IPS-NIHi11 (cell line): ENCODE results near the gene APLNR.
A peak's percentile ranks its signal among the peaks of the same experiment; 100 is the strongest.

Experiments
- DNase-seq: peaks from one replicate; pipeline ENCODE4 v3.0.0; 2012; ENCODE audit warnings: mixed read lengths, low spot score

The APLNR gene

GRCh38 chr11:57217053-57217452 lies 20.0 kb downstream of the APLNR start:
- DNase-seq, result no peak

- no peak for DNase-seq
These were observed 20.6 kb downstream of the APLNR start for GRCh38 chr11:57216463-57216862.

GRCh38 chr11:57214494-57214893 lies 22.6 kb downstream of the APLNR start:
- DNase-seq, result no peak

DNA sequence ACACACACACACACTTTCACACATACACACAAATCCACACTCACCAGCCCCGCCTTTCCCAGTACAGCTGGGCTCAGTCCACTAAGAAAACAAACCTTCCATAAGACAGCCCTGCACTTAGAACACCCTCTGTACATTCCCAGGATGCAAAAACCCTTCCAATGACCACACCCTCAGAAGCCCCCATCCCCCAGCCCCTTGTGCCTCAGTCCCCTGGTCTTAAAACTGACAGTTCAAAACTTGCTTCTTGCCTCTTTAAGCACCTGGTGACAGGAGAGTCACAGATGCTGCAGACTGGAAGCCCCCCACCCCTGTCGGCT lies 23.0 kb downstream of the APLNR start:
- DNase-seq, result no peak

DNA sequence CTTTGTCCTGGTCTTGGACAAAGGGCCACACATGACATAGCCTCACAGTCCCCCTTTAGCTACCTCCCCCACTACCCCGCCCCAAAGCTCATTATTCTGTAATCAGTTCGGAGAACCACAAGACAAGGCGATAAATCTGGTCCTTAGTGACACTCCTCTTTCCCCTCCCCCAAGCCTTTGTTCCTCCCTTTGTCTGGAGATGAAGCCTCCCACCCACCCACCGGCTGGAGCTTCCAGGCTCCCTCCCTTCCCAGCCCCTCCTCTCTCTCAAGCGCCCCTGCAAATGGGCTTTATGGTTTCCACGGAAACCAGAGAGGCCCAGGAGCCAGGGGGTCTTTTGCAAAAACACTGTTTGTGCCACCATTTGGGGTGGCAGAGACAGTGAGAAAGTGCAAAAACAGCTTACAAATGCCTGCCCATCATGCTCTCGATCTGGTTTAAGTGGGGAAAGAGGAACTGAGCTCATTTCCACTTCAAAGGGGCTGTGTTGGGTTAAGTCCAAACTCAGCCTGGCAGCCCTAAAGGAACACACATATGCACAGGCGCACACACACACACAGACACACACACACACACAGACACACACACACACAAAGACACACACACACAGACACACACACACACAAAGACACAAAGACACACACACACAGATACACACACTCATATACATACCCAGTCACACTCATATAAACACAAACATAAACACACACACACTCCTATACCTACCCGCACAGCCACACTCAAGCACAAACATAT lies 23.5 kb downstream of the APLNR start:
- DNase-seq, result peak; percentile 81

- DNase-seq, result no peak
These were observed 26.3 kb downstream of the APLNR start for GRCh38 chr11:57210781-57211180.

DNA sequence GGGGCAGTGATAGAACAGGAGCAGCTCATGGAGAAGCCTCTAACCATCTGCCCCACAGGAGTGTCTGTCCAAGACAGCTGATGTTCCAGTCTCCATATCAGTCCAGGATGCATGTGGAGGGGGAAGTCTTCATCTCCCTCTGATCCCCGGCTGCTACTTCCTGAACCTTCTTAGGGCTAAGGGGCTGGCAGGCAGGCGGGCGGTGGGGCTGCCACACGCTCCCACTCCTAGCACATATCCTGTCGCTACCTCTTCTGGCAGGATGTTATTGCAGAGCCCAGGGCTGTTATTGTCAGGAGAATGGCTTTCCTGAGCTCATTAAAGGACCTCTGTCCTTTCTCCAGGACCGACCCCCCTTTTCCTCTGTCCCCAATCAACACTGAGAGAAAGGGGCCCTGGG lies 29.9 kb downstream of the APLNR start:
- DNase-seq, result no peak

DNA sequence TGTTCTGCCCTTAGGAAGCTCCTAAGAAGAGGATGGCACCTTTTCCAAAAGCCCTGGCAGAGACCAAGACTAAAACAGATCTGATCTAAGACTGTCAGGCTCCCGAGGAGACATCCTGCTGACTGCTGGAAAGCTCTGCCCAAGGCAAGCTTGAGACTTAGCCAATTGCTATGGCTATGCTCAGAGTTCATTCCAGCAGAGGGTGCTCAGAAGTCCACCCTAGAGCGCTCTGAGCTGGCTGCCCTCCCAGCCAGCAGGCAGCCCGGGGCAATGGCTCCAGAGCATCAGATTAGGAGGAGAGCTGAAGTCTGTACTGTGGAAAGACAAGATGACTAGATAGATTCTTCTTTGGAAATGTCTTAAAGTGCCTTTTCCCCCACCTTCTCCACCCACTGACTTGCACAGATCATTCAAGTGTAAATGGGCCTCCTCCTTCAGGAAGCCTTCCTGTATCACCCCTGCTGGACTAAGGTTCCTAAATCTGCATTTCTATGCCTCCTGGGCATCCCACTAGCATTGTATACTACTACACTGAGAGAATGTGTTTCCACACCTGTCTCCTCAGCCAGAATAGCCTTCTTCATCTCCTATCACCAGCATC lies 31.9 kb downstream of the APLNR start:
- peak; percentile 37 for DNase-seq

DNA sequence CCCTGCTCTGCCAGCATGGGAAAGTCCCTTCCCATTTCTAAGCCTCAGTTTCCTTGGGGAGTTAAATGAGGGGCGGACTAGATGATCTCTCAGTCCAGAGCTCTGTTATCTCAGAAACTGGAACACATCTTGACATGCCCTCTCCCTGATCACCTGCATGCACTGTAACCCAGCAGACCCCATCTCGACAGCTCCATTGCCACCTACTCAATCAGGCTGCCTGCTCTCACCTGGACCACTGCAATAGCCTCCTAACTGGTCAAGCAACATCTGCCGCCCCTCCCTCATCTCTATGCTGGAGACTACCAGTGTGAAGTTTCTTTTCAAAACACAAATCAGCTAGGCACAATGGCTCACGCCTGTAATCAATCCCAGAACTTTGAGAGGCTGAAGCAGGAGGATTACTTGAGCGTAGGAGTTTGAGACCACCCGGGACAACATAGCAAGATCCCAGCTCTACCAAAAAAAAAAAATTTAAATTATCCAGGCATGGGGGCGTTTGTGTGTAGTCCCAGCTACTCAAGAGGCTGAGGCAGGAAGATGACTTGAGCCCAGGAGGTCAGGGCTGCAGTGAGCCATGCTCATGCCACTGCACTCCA lies 33.1 kb downstream of the APLNR start:
- DNase-seq, result no peak

GRCh38 chr11:57203359-57203758 lies 33.7 kb downstream of the APLNR start:
- DNase-seq, result no peak

DNA sequence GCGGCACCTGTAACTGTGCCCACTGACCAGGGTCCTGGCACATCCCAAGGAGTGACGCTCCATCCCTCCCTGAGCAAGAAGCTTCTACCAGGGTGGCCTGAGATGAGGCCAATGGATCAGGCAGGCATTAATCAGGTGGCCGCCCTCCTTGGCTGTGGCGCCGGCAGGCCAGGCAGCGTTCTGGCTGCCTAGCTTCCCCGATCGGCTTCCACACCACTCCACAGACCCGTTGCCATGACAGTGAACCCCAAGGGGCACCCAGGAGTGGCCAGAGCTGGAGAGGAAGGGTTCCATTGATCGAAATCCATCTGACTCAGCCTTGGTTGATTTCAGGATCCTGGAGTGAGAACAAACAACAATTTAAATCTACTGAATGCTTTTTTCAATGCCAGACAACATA lies 34.8 kb downstream of the APLNR start:
- no peak for DNase-seq

DNA sequence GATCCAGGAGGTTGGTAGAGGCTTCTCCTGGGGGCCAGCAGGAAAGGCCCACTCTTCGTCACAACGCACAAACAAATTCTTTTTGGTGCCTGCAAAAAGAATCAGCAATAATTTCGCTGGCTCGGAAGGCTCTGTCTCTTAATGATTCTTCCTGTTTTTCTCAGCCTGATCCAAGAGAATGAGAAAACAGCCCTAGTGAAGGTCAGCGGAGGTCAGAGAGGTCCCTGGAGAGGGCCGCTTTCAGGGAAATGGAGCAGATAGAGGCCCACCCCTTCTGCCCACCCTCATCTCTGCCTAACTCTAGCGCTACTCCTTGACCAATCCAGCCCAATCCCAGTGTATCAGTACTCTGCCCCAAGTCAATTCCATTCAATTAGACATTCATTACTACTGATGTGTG lies 36.1 kb downstream of the APLNR start:
- no peak for DNase-seq

- DNase-seq, result no peak
These were observed 37.7 kb downstream of the APLNR start for GRCh38 chr11:57199330-57199729.

DNA sequence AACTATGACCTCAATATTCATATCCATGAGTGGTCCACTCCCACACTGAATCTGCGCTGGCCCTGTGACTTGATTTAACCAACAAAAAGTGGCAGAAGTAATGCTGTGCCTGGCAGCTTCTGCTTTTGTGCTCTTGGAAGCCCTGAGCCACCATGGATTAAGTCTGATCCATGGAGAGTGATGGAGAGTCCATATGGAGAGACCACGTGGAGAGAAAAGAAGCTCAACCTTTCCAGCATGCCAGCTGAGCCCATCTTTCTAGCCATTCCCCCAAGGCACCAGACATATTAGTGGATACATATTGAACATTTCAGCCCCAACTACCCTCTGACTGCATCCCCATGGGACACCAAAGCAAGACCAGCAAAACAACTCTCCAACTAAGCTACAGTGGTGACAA lies 39.3 kb downstream of the APLNR start:
- DNase-seq, result no peak

DNA sequence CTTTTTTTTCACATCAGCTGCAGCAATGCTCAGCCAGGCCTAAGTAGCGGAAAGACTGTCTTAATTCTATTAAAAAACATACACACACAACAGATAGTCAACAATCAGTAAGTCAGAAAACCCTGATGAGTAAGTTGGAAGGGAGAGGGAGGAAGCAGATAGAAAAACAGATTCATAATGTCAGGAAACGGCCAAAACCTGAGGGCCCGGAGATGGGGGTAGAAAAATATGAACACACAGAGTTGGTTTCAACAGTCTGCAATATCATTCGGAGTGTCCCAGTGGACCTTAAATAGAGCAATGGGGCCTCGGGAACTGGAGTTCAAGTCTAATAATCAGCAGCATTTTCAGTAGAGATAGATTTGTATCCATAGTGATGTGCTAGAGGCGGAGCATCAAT lies 40.5 kb downstream of the APLNR start:
- DNase-seq, result no peak

- no peak for DNase-seq
These were observed 44.7 kb downstream of the APLNR start for GRCh38 chr11:57192316-57192715.

- no peak for DNase-seq
These were observed 45.5 kb downstream of the APLNR start for GRCh38 chr11:57191311-57192219.

- DNase-seq, result no peak
These were observed 46.5 kb downstream of the APLNR start for GRCh38 chr11:57190548-57190947.
